Cerebellar nuclear complex (tissue), 1 donor: ENCODE measurements around the gene HOXA1.

Experiments used
- DNase-seq, 2 experiments: peaks; one replicate each; lab custom pipeline; 2025; lab: John Stamatoyannopoulos, UW

Gene HOXA1

GRCh38 chr7:27095897-27096767, at the start of gene HOXA1:
TSS of gene HOXA1 (minus strand) at chr7:27096000. CDS start at chr7:27095912, 88 bp downstream.
- no peak for DNase-seq

GRCh38 chr7:27145165-27145913, 49.5 kb upstream of the HOXA1 start:
- no peak for DNase-seq

GRCh38 chr7:27144781-27145164, 49.0 kb upstream of the HOXA1 start:
- DNase-seq, result no peak

- no peak for DNase-seq
Observed at GRCh38 chr7:27143950-27144780, 48.4 kb upstream of the HOXA1 start.

- DNase-seq, result no peak
Observed at GRCh38 chr7:27143023-27143949, 47.5 kb upstream of the HOXA1 start, which contains the start of gene HOXA5. TSS of gene HOXA5 (minus strand) at chr7:27143681. CDS start at chr7:27143607, 74 bp downstream.

- no peak for DNase-seq
Observed at GRCh38 chr7:27142580-27143022, 46.8 kb upstream of the HOXA1 start.

GRCh38 chr7:27141923-27142579, 46.3 kb upstream of the HOXA1 start:
- DNase-seq, result no peak

- DNase-seq, result no peak
Observed at GRCh38 chr7:27141137-27141922, 45.5 kb upstream of the HOXA1 start.

- DNase-seq, result no peak
Observed at GRCh38 chr7:27140126-27140857, 44.5 kb upstream of the HOXA1 start.

- DNase-seq, result no peak
Observed at GRCh38 chr7:27139334-27140125, 43.7 kb upstream of the HOXA1 start.

GRCh38 chr7:27138985-27139333, 43.2 kb upstream of the HOXA1 start:
- DNase-seq, result no peak

- no peak for DNase-seq
Observed at GRCh38 chr7:27138472-27138871, 42.7 kb upstream of the HOXA1 start.

- no peak for DNase-seq
Observed at GRCh38 chr7:27137640-27138315, 42.0 kb upstream of the HOXA1 start.

GRCh38 chr7:27134392-27134791, 38.6 kb upstream of the HOXA1 start:
- DNase-seq, result no peak

GRCh38 chr7:27133409-27134231, 37.8 kb upstream of the HOXA1 start:
- no peak for DNase-seq

GRCh38 chr7:27132978-27133377, 37.2 kb upstream of the HOXA1 start:
- no peak for DNase-seq

GRCh38 chr7:27132214-27132613, 36.4 kb upstream of the HOXA1 start:
- no peak for DNase-seq
